GM12891 (cell line): ENCODE measurements around the gene PPM1D.
"Not testable (repeated sequence)": the region's sequence is repeated elsewhere in the genome, so short reads cannot be mapped to it uniquely, and the experiment has no call there.

Experiments
- DNase-seq: peaks from one replicate; pipeline ENCODE4 v3.0.0; 2011; ENCODE audit warnings: low spot score; ENCODE audit not compliant: insufficient read length
- FAIRE-seq: peaks from 2 replicates; lab custom pipeline; 2011; peaks lifted over from hg19 to GRCh38; lab: Jason Lieb, UNC
- PAX5 ChIP-seq: IDR thresholded peaks from 2 replicates; pipeline ENCODE4 v1.6.1; 2011; ENCODE audit warnings: low read length, moderate library complexity, mild to moderate bottlenecking; ENCODE audit not compliant: insufficient read depth, severe bottlenecking
- POLR2A ChIP-seq: IDR thresholded peaks from 2 replicates; pipeline ENCODE4 v1.6.1; 2011; ENCODE audit warnings: low read depth, low read length, control low read depth
- POLR2AphosphoS5 ChIP-seq: IDR thresholded peaks from 2 replicates; pipeline ENCODE4 v1.6.1; 2011; ENCODE audit warnings: low read depth, low read length, control low read depth
- POU2F2 ChIP-seq: IDR thresholded peaks from 2 replicates; pipeline ENCODE4 v1.6.1; 2011; ENCODE audit warnings: low read depth, mild to moderate bottlenecking, control low read depth, low read length, moderate library complexity
- SPI1 ChIP-seq: IDR thresholded peaks from 2 replicates; pipeline ENCODE4 v1.6.1; 2011; ENCODE audit warnings: low read depth, low read length, control low read depth
- TAF1 ChIP-seq: IDR thresholded peaks from 2 replicates; pipeline ENCODE4 v1.6.1; 2011; ENCODE audit warnings: low read depth, low read length, control low read depth

PPM1D gene

DNA sequence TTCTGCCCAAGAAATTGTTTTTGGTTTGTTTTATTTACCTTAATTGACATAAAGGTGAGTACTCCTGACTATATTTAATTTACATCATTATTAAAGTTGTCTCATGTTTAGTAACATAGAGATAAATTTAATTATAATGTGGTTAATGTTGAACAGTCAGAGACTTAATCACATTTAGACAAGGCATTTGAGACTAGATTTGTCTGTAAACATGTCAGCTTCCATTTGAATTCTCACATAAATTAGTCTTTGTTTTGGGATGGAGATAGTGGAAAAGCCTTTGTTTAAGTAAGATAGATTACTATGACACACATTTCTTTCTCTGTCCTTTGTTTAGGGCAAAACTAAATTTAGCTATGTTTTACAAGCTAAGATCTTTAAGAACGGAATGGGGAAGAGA is 59.2 kb downstream of the PPM1D start:
- DNase-seq, result no peak
- TF ChIP-seq TAF1 (no peak), POLR2AphosphoS5 (no peak), POLR2A (no peak), PAX5 (no peak), POU2F2 (no peak), SPI1 (no peak)
- FAIRE-seq, result no peak

DNA sequence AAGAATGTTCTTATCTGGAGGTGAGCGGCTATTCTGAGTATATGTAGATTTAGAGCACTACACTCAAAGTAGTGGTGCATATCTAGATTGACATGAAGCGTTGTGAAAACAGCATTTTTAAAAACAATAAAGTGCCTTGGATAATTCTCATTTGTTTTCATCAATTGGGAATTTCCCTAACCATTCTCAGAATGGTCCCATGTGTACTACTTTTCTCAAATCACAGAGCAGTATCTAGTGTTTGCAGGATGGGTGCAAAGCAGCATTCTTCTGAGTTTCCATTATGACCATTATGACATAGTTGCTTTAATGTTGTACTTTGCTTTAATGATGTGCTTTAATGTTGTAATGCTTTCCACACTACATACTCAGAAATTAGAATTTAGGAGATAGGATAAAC is 61.5 kb downstream of the PPM1D start:
- FAIRE-seq (peak; percentile 48), DNase-seq (no peak)
- no peak for TF ChIP-seq POU2F2
- no peak for TF ChIP-seq POLR2AphosphoS5
- TF ChIP-seq TAF1, result no peak
- TF ChIP-seq POLR2A, result no peak
- TF ChIP-seq SPI1, result no peak
- TF ChIP-seq PAX5, result no peak

DNA sequence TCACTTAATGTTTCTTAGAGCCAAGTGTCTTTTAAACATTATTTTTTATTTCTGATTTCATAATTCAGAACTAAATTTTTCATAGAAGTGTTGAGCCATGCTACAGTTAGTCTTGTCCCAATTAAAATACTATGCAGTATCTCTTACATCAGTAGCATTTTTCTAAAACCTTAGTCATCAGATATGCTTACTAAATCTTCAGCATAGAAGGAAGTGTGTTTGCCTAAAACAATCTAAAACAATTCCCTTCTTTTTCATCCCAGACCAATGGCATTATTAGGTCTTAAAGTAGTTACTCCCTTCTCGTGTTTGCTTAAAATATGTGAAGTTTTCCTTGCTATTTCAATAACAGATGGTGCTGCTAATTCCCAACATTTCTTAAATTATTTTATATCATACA is 64.0 kb downstream of the PPM1D start:
- TF ChIP-seq POU2F2 (no peak), SPI1 (no peak), PAX5 (no peak), POLR2A (no peak), TAF1 (no peak), POLR2AphosphoS5 (no peak)
- FAIRE-seq, result no peak
- no peak for DNase-seq

DNA sequence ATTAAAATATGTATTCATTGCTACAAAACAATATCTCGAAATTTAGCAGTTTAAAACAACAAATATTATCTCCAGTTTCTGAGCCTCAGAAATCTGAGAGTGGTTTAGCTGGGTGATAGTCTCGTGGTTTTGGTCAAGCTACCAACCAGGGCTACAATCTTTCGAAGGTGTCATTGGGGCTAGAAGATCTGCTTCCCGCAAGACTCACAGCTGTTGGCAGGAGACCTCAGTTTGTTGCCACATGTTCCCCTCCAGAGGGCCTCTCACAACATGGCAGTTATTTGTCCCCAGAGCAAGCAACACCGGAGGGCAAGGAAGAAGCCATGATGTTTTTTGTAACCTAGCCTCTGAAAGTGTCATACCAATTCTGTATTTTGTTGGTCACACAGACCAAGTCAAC is 65.6 kb downstream of the PPM1D start:
- no peak for TF ChIP-seq POLR2AphosphoS5
- no peak for TF ChIP-seq SPI1
- no peak for TF ChIP-seq TAF1
- no peak for TF ChIP-seq POLR2A
- TF ChIP-seq PAX5, result no peak
- no peak for TF ChIP-seq POU2F2
- FAIRE-seq, result no peak
- DNase-seq, result no peak

DNA sequence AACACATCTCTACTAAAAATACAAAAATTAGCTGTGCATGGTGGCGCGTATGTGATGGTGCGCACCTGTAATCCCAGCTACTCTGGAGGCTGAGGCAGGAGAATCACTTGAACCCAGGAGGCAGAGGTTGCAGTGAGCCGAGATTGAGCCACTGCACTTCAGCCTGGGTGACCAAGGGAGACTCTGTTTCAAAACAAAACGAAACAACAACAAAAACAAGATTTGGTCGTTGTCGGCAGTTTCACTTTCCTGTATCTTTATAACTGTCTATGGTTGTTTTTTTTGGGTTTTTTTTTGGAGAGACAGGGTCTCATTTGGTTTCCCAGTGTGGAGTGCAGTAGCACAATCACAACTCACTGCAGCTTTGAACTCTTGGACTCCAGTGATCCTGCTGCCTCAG is 68.7 kb downstream of the PPM1D start:
- FAIRE-seq, DNase-seq: not testable (repeated sequence)

DNA sequence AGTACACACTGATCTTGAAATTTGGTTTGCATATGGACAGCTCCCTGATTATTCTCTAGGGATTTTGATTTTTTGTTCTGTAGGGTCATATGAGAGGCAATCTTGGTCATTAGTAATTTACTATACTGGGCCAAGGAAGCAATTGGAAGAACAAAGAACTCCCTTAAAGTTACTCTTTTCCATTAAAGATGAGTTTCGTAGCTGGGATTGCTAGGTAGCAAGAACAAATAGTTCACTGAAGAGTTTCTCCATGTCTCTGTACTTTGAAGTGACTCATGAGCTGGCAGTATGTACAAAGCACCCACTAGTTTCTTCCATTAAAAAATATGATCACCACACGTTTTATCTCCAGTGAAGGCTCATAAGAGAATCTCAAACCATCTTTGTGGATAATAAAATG is 71.5 kb downstream of the PPM1D start:
- TF ChIP-seq PAX5 (no peak), TAF1 (no peak), POLR2AphosphoS5 (no peak), SPI1 (no peak), POLR2A (no peak), POU2F2 (no peak)
- FAIRE-seq, result no peak
- DNase-seq, result no peak

DNA sequence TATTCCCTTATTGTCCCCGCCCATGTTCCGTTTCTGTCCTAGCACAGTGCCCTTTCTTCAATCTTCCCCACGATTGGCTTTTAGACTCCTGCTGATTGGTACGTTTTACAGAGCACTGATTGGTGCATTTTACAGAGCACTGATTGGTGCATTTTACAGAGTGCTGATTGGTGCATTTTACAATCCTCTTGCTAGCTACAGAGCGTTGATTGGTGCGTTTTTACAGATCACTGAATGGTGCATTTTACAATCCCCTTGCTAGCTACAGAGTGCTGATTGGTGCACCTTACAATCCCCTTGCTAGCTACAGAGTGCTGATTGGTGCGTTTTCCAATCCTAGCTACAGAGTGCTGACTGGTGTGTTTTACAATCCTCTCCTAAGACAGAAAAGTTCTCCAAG is 74.6 kb downstream of the PPM1D start:
- FAIRE-seq, DNase-seq: not testable (repeated sequence)

DNA sequence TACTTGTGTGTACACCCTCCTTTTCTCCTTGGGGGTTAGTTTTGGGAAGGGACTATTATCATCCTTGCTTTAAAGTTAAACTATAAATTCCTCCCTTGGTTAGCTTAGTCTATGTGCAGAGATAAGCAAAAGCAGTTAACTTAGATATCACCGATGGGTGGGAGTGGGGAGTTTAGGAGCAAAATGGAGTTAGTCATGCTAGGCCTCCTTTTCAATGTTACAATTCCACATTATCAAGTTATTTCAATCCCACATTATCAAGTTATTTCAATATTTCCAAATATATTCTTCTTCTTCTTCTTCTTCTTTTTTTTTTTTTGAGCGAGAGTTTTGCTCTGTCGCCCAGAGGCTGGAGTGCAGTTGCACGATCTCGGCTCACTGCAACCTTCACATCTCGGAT is 76.0 kb downstream of the PPM1D start:
- TF ChIP-seq SPI1 (no peak), POLR2AphosphoS5 (no peak), POU2F2 (no peak), PAX5 (no peak), TAF1 (no peak), POLR2A (no peak)
- no peak for DNase-seq
- FAIRE-seq, result no peak

DNA sequence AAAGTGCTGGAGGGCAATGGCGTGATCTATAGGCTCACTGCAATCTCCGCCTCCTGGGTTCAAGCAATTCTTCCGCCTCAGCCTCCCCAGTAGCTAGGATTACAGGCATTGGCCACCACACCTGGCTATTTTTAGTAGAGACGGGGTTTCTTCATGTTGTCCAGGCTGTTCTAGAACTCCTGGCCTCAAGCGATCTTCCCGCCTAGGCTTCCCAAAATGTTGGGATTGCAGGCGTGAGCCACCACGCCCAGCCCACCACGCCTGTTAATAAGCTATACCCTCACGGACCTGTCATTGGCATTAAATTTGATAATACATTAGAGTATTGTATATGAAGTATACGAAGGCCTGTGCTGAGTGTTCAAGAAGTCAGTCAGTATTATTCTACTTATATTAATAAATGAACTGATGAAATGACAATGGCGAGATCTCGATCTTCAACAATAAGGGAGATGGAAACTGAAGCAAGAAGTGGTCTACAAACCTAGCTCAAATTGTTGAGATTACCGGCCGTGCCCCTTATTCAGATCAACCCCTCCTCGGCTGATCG is 76.8 kb downstream of the PPM1D start:
- TF ChIP-seq SPI1, result no peak
- peak; percentile 48; the same call in 1 of the 2 replicates for TF ChIP-seq POLR2A
- TF ChIP-seq PAX5, result no peak
- TF ChIP-seq POU2F2, result no peak
- peak; percentile 69; the same call in 1 of the 2 replicates for TF ChIP-seq POLR2AphosphoS5
- no peak for TF ChIP-seq TAF1
- no peak for FAIRE-seq
- DNase-seq, result no peak

DNA sequence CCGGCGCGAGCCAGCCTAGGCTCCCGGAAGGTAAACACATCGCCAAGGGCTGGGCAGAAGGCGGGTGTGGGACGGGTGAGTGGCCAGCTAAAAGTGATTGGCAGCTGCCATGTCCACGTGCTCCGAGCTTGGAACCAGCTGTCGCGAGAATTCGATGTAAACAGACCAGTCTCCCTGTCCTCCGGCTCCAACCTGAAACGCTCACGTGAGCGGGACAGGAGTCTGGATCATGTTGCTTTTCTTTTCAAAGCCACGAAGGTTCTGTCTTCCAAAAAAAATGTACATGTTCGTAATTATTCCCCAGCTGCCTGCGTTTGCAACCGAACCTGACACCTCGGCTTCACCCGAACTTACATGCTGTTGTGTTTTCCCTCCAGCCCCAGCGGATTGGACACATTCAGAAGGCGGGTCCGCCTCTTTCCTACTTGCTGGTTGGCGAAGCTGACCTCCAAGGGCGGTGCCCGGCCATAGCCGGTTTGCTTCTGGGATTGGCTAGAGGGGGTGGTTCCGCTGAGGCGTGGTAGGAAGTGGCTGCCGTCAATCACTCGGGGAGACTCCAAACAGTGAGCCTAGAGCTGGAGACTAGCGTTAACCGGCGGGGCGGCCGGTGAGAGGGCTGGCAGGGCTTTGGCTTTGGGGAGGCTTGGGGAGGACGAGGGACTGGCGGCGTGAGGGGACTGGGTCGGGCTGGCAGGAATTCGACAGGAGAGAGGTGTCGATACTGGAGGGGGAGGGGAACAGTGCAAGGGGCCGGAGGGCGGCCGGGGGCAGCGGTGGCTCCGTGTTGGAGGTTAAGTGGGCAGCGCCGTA is 77.5 kb downstream of the PPM1D start, which contains the start of gene BCAS3:
Gene BCAS3 (plus strand): TSS at position 544 of the 810 bp plus-strand sequence.
- DNase-seq, result peak; percentile 96
- TF ChIP-seq POLR2A, result peak; percentile 75; the same call in 1 of the 2 replicates
- no peak for TF ChIP-seq PAX5
- no peak for TF ChIP-seq POU2F2
- TF ChIP-seq TAF1, result peak; percentile 15; the same call in 1 of the 2 replicates
- TF ChIP-seq SPI1, result peak; percentile 31; the same call in 1 of the 2 replicates
- TF ChIP-seq POLR2AphosphoS5, result peak; percentile 56
- FAIRE-seq, result peak; percentile 98
